DND-41 (cell line): ENCODE measurements around the gene GALK2.

Source experiments
- ATAC-seq: fragments of 200-7000 bp; cut with Tn5 transposase; 3 replicates; pipeline ENCODE4 v1.9.1; 2021; ENCODE audit warnings: low read depth; ENCODE audit not compliant: insufficient read depth
- DNase-seq: peaks from one replicate; pipeline ENCODE4 v3.0.0-alpha.2; 2020
- H2AFZ ChIP-seq: 2 replicates; pipeline ENCODE4 v1.6.0; 2012; ENCODE audit warnings: low read depth, low read length
- H3K27ac ChIP-seq: 2 replicates; pipeline ENCODE4 v1.5.1; 2012; ENCODE audit warnings: low read length, inconsistent platforms
- H3K27me3 ChIP-seq: fragments of 200-600 bp; sonication (generic); 2 replicates; pipeline ENCODE4 v1.6.0; 2012; ENCODE audit warnings: low read length, mild to moderate bottlenecking, inconsistent platforms; ENCODE audit not compliant: insufficient read depth, poor library complexity
- H3K36me3 ChIP-seq: 2 replicates; pipeline ENCODE4 v1.5.1; 2012; ENCODE audit warnings: low read length, inconsistent platforms; ENCODE audit not compliant: insufficient read depth
- H3K4me1 ChIP-seq: 2 replicates; pipeline ENCODE4 v1.5.1; 2012; ENCODE audit warnings: mild to moderate bottlenecking, low read length; ENCODE audit not compliant: insufficient read depth
- H3K4me2 ChIP-seq: 2 replicates; pipeline ENCODE4 v1.6.0; 2012; ENCODE audit warnings: mild to moderate bottlenecking, moderate library complexity, low read length, inconsistent platforms; ENCODE audit not compliant: insufficient read depth
- H3K4me3 ChIP-seq, 2 experiments: fragments of 200-600 bp in 1 of 2; shearing (Covaris generic) in 1 of 2; 2 replicates each; pipeline ENCODE4 v1.5.1; 2012 to 2016; ENCODE audit warnings: inconsistent platforms in 2 of 2, low read length in 2 of 2, mild to moderate bottlenecking in 2 of 2, low read depth in 1 of 2, moderate library complexity in 1 of 2
- H3K79me2 ChIP-seq: 2 replicates; pipeline ENCODE4 v1.6.0; 2012; ENCODE audit warnings: low read length, inconsistent platforms; ENCODE audit not compliant: insufficient read depth
- H3K9ac ChIP-seq: 2 replicates; pipeline ENCODE4 v1.6.0; 2012; ENCODE audit warnings: low read depth, mild to moderate bottlenecking, inconsistent platforms, low read length, moderate library complexity
- H3K9me3 ChIP-seq: 2 replicates; pipeline ENCODE4 v1.5.1; 2012; ENCODE audit warnings: low read length, moderate library complexity, mild to moderate bottlenecking, inconsistent platforms; ENCODE audit not compliant: insufficient read depth, severe bottlenecking
- H4K20me1 ChIP-seq: 2 replicates; pipeline ENCODE4 v1.6.0; 2012; ENCODE audit warnings: low read length; ENCODE audit not compliant: insufficient read depth
- CTCF ChIP-seq: IDR thresholded peaks from 2 replicates; pipeline ENCODE4 v1.5.1; 2012; ENCODE audit warnings: borderline replicate concordance, low read length, moderate library complexity, mild to moderate bottlenecking; ENCODE audit not compliant: poor library complexity, severe bottlenecking; ENCODE audit errors: extremely low read depth
- EZH2 ChIP-seq: IDR thresholded peaks from 3 replicates; pipeline ENCODE4 v1.6.1; 2012; ENCODE audit warnings: borderline replicate concordance, low read depth, mild to moderate bottlenecking, moderate library complexity, low read length, inconsistent platforms; ENCODE audit not compliant: severe bottlenecking

GALK2 gene

GRCh38 chr15:49293941-49294340 is 123.9 kb downstream of the GALK2 start:
- Histone ChIP-seq H3K9ac (no peak overlapping the region), H3K4me3 (no peak overlapping the region), H2AFZ (no peak overlapping the region), H3K27me3 (no peaks in the 10 kb centered on the region), H3K79me2 (no peaks in the 10 kb centered on the region), H3K4me1 (no peaks in the 10 kb centered on the region), H4K20me1 (no peaks in the 10 kb centered on the region), H3K27ac (no peak overlapping the region), H3K9me3 (no peaks in the 10 kb centered on the region), H3K36me3 (peaks cover 37% of the 10 kb centered on the region), H3K4me2 (no peak overlapping the region)
- ATAC-seq (no peak), DNase-seq (no peak)
- TF ChIP-seq EZH2, result no peak
- TF ChIP-seq CTCF, result no peak

GRCh38 chr15:49296258-49296657 is 126.2 kb downstream of the GALK2 start:
- H3K9me3 ChIP-seq, result no peaks in the 10 kb centered on the region
- no peaks in the 10 kb centered on the region for H3K4me1 ChIP-seq
- no peak overlapping the region for H3K4me3 ChIP-seq
- no peak overlapping the region for H3K27ac ChIP-seq
- no peak overlapping the region for H3K4me2 ChIP-seq
- ATAC-seq (no peak), DNase-seq (no peak)
- H3K27me3 ChIP-seq, result no peaks in the 10 kb centered on the region
- H2AFZ ChIP-seq, result no peak overlapping the region
- H4K20me1 ChIP-seq, result no peaks in the 10 kb centered on the region
- peaks cover 29% of the 10 kb centered on the region; the same call in 1 of the 2 replicates for H3K36me3 ChIP-seq
- TF ChIP-seq EZH2, result no peak
- TF ChIP-seq CTCF, result no peak
- no peaks in the 10 kb centered on the region for H3K79me2 ChIP-seq
- H3K9ac ChIP-seq, result no peak overlapping the region

- H3K79me2 ChIP-seq, result no peaks in the 10 kb centered on the region
- ATAC-seq, result no peak
- no peak overlapping the region for H3K4me2 ChIP-seq
- H3K9ac ChIP-seq, result no peak overlapping the region
- DNase-seq, result no peak
- no peaks in the 10 kb centered on the region for H4K20me1 ChIP-seq
- H3K4me1 ChIP-seq, result no peaks in the 10 kb centered on the region
- no peaks in the 10 kb centered on the region for H3K27me3 ChIP-seq
- H3K27ac ChIP-seq, result no peak overlapping the region
- peaks cover 20% of the 10 kb centered on the region; the same call in 1 of the 2 replicates for H3K36me3 ChIP-seq
- H3K4me3 ChIP-seq, result no peak overlapping the region
- no peak overlapping the region for H2AFZ ChIP-seq
- TF ChIP-seq CTCF (no peak), EZH2 (no peak)
- H3K9me3 ChIP-seq, result no peaks in the 10 kb centered on the region
Measured at GRCh38 chr15:49297584-49297983, 127.5 kb downstream of the GALK2 start.

- H3K79me2 ChIP-seq, result no peaks in the 10 kb centered on the region
- no peaks in the 10 kb centered on the region for H3K9me3 ChIP-seq
- H3K4me1 ChIP-seq, result no peaks in the 10 kb centered on the region
- H3K27me3 ChIP-seq, result no peaks in the 10 kb centered on the region
- no peak overlapping the region for H3K27ac ChIP-seq
- H2AFZ ChIP-seq, result no peak overlapping the region
- no peak for ATAC-seq
- peaks cover 31% of the 10 kb centered on the region for H3K36me3 ChIP-seq
- no peak overlapping the region for H3K4me3 ChIP-seq
- no peak for TF ChIP-seq EZH2
- no peak for TF ChIP-seq CTCF
- no peak for DNase-seq
- no peak overlapping the region for H3K4me2 ChIP-seq
- H3K9ac ChIP-seq, result no peak overlapping the region
- H4K20me1 ChIP-seq, result no peaks in the 10 kb centered on the region
Measured at GRCh38 chr15:49300856-49301255, 130.8 kb downstream of the GALK2 start.
